K562 treated with DMSO at 1 percent for 24 hours (cell line): ENCODE results near the gene TOLLIP. TPM values are rescaled to one million over a fixed set of nuclear protein-coding genes. Genes with fewer than 3 reads are reported as not detected.

Source experiments
- total RNA-seq: library from RNA; unstranded; fragments of 300-600 nt; gene quantifications from 2 replicates; pipeline ENCODE4 v1.2.3, GENCODE V29; 2022; ENCODE audit warnings: low read depth; ENCODE audit not compliant: insufficient read depth

The TOLLIP gene
- total RNA-seq, result 42.9 and 47.0 TPM in 2 replicates

GRCh38 chr11:1309498-1310317, at the start of gene TOLLIP:
Gene TOLLIP (minus strand): TSS chr11:1309632. CDS start chr11:1309498, 134 bp downstream.

Other genes with a start within 250 kb of the TOLLIP start
- not detected in 2 replicates for gene MUC2, start 234.8 kb downstream of the TOLLIP start, total RNA-seq
- gene MUC5AC, start 151.7 kb downstream of the TOLLIP start, total RNA-seq, result not detected in 2 replicates
- not detected in 2 replicates for gene MUC5B, start 86.6 kb downstream of the TOLLIP start, total RNA-seq
- gene BRSK2, start 80.3 kb upstream of the TOLLIP start, total RNA-seq, result 0.34 TPM in 1 of 2 replicates, not detected in the other
- 37.8 and 42.5 TPM in 2 replicates for gene MOB2, start 177.1 kb upstream of the TOLLIP start, total RNA-seq